HEK293 (cell line): ENCODE data around the gene CMC4.

Experiments used
- CTCF ChIA-PET: fragments of 350-600 bp; formaldehyde crosslinking; extraction: SDS; loops from one replicate; lab custom pipeline; 2021; ENCODE audit warnings: antibody characterized with exemption; lab: Yijun Ruan, JAX
- POLR2A ChIA-PET: fragments of 300-600 bp; formaldehyde crosslinking; extraction: SDS; loops from one replicate; lab custom pipeline; 2020; ENCODE audit warnings: antibody characterized with exemption, inconsistent platforms; lab: Yijun Ruan, JAX
- H3K27ac ChIP-seq: fragments of 200-500 bp; sonication (Bioruptor generic); 2 replicates; pipeline ENCODE4 v1.5.1; 2014; ENCODE audit warnings: low read depth, low read length, control low read depth, inconsistent platforms; ENCODE audit errors: extremely low read depth
- H3K36me3 ChIP-seq, 2 experiments: fragments of 200-500 bp in 1 of 2; sonication (Bioruptor generic) in 1 of 2; 1 replicate in 1 of 2; 2 replicates in 1 of 2; pipeline ENCODE4 v1.5.1; 2014 to 2017; ENCODE audit warnings: inconsistent platforms in 2 of 2, low read length in 2 of 2; ENCODE audit not compliant: control insufficient read depth in 2 of 2, insufficient read depth in 1 of 2
- H3K4me1 ChIP-seq: fragments of 200-500 bp; sonication (Bioruptor generic); 2 replicates; pipeline ENCODE4 v1.5.1; 2014; ENCODE audit warnings: mild to moderate bottlenecking, low read length, inconsistent platforms; ENCODE audit not compliant: control insufficient read depth, insufficient read depth
- H3K4me3 ChIP-seq: 2 replicates; pipeline ENCODE4 v1.5.1; 2011; ENCODE audit warnings: low read depth, mild to moderate bottlenecking, control low read depth, low read length, moderate library complexity
- H3K9me3 ChIP-seq: fragments of 200-500 bp; sonication (Bioruptor generic); 2 replicates; pipeline ENCODE4 v1.5.1; 2014; ENCODE audit warnings: low read depth, low read length, inconsistent platforms; ENCODE audit not compliant: control insufficient read depth, insufficient read depth
- EGR2 ChIP-seq: fragments of 450-650 bp; formaldehyde crosslinking; IDR thresholded peaks from 2 replicates; pipeline ENCODE4 v1.5.1; 2016; ENCODE audit warnings: low read depth, missing biosample characterization, missing genetic modification characterization
- SCRT1 ChIP-seq: fragments of 450-650 bp; formaldehyde crosslinking; IDR thresholded peaks from 2 replicates; pipeline ENCODE4 v1.5.1; 2016; ENCODE audit warnings: missing biosample characterization, missing genetic modification characterization, borderline replicate concordance
- SCRT2 ChIP-seq: fragments of 450-650 bp; formaldehyde crosslinking; IDR thresholded peaks from 2 replicates; pipeline ENCODE4 v1.5.1; 2016; ENCODE audit warnings: missing biosample characterization, missing genetic modification characterization
- ZNF211 ChIP-seq: fragments of 450-650 bp; formaldehyde crosslinking; IDR thresholded peaks from 2 replicates; pipeline ENCODE4 v1.5.1; 2016; ENCODE audit warnings: low read depth, missing biosample characterization, missing genetic modification characterization
- ZNF223 ChIP-seq: fragments of 450-650 bp; formaldehyde crosslinking; IDR thresholded peaks from 2 replicates; pipeline ENCODE4 v1.5.1; 2016; ENCODE audit warnings: missing biosample characterization, missing genetic modification characterization
- ZNF548 ChIP-seq: fragments of 450-650 bp; formaldehyde crosslinking; IDR thresholded peaks from 2 replicates; pipeline ENCODE4 v1.5.1; 2016; ENCODE audit warnings: missing biosample characterization, missing genetic modification characterization
- ZNF654 ChIP-seq: fragments of 450-650 bp; formaldehyde crosslinking; IDR thresholded peaks from 2 replicates; pipeline ENCODE4 v1.5.1; 2016; ENCODE audit warnings: low read depth, missing biosample characterization, missing genetic modification characterization
- ZNF843 ChIP-seq: fragments of 450-650 bp; formaldehyde crosslinking; IDR thresholded peaks from 2 replicates; pipeline ENCODE4 v1.5.1; 2016; ENCODE audit warnings: missing biosample characterization, missing genetic modification characterization
- ZSCAN30 ChIP-seq: fragments of 450-650 bp; IDR thresholded peaks from 2 replicates; pipeline ENCODE4 v1.5.1; 2018; ENCODE audit warnings: missing biosample characterization, mild to moderate bottlenecking, missing genetic modification characterization, moderate library complexity
- TF ChIP-seq, protein P1 (sequence below): fragments of 450-650 bp; formaldehyde crosslinking; IDR thresholded peaks from 2 replicates; pipeline ENCODE4 v1.5.1; 2016; ENCODE audit warnings: missing biosample characterization, missing genetic modification characterization
- TF ChIP-seq, protein P2 (sequence below): fragments of 450-650 bp; formaldehyde crosslinking; IDR thresholded peaks from 2 replicates; pipeline ENCODE4 v1.5.1; 2016; ENCODE audit warnings: missing biosample characterization, missing genetic modification characterization
- TF ChIP-seq, protein P3 (sequence below): fragments of 450-650 bp; formaldehyde crosslinking; IDR thresholded peaks from 2 replicates; pipeline ENCODE4 v1.5.1; 2016; ENCODE audit warnings: missing biosample characterization, missing genetic modification characterization

Gene CMC4

DNA sequence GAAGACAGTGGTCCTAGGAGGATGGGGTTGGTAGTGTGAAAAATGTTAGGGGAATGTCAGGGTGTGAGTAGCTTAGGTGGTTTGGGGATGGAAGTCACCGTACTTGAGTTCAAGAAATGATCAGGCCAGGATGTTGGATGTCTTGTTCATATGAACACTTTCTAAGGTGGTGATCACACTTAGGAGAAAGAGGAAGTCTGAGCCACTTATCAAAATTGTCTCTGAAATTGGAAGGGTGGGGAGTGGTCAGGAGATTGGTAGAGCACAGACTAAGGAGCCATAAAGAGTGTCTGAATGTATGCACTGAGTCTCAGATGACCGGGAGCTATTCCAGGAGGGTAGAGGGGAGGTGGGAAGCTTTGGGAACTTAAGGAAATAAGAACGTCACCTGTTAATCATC is 17.3 kb downstream of the CMC4 start (continued):
- TF ChIP-seq EGR2 (tag by site-specific recombination): no peak
- TF ChIP-seq, protein P1, sequence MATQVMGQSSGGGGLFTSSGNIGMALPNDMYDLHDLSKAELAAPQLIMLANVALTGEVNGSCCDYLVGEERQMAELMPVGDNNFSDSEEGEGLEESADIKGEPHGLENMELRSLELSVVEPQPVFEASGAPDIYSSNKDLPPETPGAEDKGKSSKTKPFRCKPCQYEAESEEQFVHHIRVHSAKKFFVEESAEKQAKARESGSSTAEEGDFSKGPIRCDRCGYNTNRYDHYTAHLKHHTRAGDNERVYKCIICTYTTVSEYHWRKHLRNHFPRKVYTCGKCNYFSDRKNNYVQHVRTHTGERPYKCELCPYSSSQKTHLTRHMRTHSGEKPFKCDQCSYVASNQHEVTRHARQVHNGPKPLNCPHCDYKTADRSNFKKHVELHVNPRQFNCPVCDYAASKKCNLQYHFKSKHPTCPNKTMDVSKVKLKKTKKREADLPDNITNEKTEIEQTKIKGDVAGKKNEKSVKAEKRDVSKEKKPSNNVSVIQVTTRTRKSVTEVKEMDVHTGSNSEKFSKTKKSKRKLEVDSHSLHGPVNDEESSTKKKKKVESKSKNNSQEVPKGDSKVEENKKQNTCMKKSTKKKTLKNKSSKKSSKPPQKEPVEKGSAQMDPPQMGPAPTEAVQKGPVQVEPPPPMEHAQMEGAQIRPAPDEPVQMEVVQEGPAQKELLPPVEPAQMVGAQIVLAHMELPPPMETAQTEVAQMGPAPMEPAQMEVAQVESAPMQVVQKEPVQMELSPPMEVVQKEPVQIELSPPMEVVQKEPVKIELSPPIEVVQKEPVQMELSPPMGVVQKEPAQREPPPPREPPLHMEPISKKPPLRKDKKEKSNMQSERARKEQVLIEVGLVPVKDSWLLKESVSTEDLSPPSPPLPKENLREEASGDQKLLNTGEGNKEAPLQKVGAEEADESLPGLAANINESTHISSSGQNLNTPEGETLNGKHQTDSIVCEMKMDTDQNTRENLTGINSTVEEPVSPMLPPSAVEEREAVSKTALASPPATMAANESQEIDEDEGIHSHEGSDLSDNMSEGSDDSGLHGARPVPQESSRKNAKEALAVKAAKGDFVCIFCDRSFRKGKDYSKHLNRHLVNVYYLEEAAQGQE: no peak
- no peak for TF ChIP-seq ZNF843 (tag by site-specific recombination)

DNA sequence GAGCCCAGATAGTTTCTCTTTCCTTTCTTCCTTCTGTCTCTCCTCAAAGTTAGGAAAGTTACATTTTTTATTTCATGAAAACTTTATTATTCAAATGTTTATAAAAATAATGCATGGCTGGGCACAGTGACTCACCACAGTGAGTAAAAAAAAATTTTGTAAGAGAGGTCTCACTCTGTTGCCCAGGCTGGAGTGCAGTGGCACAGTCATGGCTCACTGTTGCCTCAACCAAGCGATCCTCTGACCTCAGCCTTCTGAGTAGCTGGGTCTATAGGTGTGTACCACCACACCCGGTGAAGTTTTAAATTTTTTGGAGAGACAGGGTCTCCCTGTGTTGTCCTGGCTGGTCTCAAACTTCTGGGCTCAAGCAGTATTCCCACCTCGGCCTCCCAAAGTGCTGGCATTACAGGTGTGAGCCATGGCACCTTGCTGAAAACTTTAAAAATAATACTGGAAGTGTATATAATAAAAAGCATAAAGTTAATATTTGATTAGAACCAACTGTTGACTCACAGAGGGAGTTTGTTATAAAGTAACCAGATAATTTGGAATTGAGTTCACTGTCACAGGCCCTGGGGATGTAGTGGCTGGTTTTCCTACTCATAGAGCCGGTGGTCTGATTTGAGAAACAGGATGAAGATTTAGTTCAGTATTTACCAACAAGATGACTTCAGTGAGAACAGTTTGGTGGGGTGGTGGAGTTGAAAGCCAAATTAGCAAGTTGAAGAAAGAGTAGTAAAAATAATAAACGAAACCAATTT is 18.0 kb downstream of the CMC4 start:
- ChIA-PET CTCF (interaction anchor here (1.5 kb wide), 1 partner anchor 135 kb away, joined by 6 read pairs; no protein-coding TSS in a partner anchor), POLR2A (no interaction called here)
- no peak for TF ChIP-seq ZNF223 (tag by site-specific recombination)
- Histone ChIP-seq H3K36me3 (peaks cover 0 to 18% of the 10 kb centered on the region in 2 experiments; a peak in 2 of 3 replicates), H3K27ac (no peak overlapping the region), H3K4me3 (no peak overlapping the region), H3K4me1 (no peaks in the 10 kb centered on the region), H3K9me3 (no peaks in the 10 kb centered on the region)

DNA sequence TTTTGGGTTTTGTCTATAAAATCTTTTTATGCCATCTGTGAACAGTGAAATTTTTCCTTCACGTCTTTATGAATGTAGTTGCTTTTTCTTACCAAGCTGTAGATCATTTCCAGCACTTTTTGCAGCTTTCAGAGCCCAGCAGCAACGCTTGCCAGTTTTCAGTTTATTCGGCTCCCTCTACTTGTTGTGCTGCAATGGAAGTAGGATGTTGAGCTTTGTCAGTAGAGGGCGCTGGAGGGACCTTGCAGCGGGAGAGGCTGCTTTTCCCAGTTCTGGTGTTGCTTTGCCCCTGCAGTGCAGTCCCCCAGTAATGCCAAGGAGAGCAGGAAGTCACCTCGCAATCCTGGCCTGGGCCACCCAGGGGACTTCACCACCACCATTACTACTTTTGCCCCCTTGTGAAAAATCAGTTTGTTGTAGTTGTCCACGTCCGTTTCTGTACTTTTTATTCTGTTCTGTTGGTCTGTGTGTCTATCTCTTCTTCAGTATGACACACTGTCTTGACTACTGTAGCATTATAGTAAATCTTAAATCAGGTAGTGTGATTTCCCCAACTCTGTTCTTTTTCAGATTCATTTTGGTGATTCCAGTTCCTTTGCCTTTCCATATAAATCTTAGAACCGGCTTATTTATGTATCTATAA is 21.8 kb downstream of the CMC4 start:
- no peak for TF ChIP-seq ZNF211 (tag by site-specific recombination)
- TF ChIP-seq, protein P2, sequence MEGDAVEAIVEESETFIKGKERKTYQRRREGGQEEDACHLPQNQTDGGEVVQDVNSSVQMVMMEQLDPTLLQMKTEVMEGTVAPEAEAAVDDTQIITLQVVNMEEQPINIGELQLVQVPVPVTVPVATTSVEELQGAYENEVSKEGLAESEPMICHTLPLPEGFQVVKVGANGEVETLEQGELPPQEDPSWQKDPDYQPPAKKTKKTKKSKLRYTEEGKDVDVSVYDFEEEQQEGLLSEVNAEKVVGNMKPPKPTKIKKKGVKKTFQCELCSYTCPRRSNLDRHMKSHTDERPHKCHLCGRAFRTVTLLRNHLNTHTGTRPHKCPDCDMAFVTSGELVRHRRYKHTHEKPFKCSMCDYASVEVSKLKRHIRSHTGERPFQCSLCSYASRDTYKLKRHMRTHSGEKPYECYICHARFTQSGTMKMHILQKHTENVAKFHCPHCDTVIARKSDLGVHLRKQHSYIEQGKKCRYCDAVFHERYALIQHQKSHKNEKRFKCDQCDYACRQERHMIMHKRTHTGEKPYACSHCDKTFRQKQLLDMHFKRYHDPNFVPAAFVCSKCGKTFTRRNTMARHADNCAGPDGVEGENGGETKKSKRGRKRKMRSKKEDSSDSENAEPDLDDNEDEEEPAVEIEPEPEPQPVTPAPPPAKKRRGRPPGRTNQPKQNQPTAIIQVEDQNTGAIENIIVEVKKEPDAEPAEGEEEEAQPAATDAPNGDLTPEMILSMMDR: peak; percentile 54
- TF ChIP-seq SCRT1 (tag by site-specific recombination): peak; percentile 75; the same call in 1 of the 2 replicates
- TF ChIP-seq ZSCAN30 (tag by site-specific recombination): 0 out of 2 replicates have a peak, but pooled peaks have one; percentile 14
- peak; percentile 85 for TF ChIP-seq SCRT2 (tag by site-specific recombination)
- no peak for TF ChIP-seq ZNF548 (tag by site-specific recombination)
- TF ChIP-seq, protein P3, sequence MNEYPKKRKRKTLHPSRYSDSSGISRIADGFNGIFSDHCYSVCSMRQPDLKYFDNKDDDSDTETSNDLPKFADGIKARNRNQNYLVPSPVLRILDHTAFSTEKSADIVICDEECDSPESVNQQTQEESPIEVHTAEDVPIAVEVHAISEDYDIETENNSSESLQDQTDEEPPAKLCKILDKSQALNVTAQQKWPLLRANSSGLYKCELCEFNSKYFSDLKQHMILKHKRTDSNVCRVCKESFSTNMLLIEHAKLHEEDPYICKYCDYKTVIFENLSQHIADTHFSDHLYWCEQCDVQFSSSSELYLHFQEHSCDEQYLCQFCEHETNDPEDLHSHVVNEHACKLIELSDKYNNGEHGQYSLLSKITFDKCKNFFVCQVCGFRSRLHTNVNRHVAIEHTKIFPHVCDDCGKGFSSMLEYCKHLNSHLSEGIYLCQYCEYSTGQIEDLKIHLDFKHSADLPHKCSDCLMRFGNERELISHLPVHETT (tag by site-specific recombination): no peak
- peak; percentile 52 for TF ChIP-seq ZNF654 (tag by site-specific recombination)
- Histone ChIP-seq H3K27ac (no peak overlapping the region), H3K9me3 (no peaks in the 10 kb centered on the region), H3K4me3 (no peak overlapping the region), H3K4me1 (no peaks in the 10 kb centered on the region), H3K36me3 (peaks cover 0 to 12% of the 10 kb centered on the region in 2 experiments; a peak in 2 of 3 replicates)
- ChIA-PET CTCF (interaction anchor here (0.6 to 1.6 kb wide), 19 partner anchors 8 to 1525 kb away, joined by 3 to 13 read pairs (median 5); no protein-coding TSS in a partner anchor), POLR2A (no interaction called here)
